B cell (primary cell): ENCODE data around the gene STAT2. TPM values are rescaled to one million over a fixed set of nuclear protein-coding genes. Genes with fewer than 3 reads are reported as not detected.

Experiments used
- ATAC-seq: fragments of 200-7000 bp; cut with Tn5 transposase; one replicate; pipeline ENCODE4 v1.10.0; 2021; ENCODE audit warnings: low read depth, mild to moderate bottlenecking, moderate number of reproducible peaks, moderate library complexity
- CTCF ChIA-PET: fragments of 350-600 bp; sonication (Branson Sonifier 250); formaldehyde crosslinking; loops from one replicate; lab custom pipeline; 2021; ENCODE audit warnings: antibody characterized with exemption, inconsistent platforms; lab: Charles Lee
- POLR2A ChIA-PET: fragments of 350-600 bp; sonication (Branson Sonifier 250); formaldehyde crosslinking; loops from one replicate; lab custom pipeline; 2021; ENCODE audit warnings: antibody characterized with exemption; lab: Charles Lee
- DNase-seq: peaks from one replicate; pipeline ENCODE4 v3.0.0; 2013
- H2AFZ ChIP-seq: 2 replicates; pipeline ENCODE4 v1.6.1; 2012; ENCODE audit warnings: mild to moderate bottlenecking, low read depth, low read length; ENCODE audit not compliant: insufficient read depth, poor library complexity, severe bottlenecking
- H3K27ac ChIP-seq, 2 donors: 1 replicate in 1 of 2; 2 replicates in 1 of 2; pipeline ENCODE4 v1.5.1; 2012 to 2013; ENCODE audit warnings: low read length in 2 of 2, mild to moderate bottlenecking in 2 of 2, moderate library complexity in 1 of 2
- H3K27me3 ChIP-seq, 4 experiments: fragments of 200-600 bp in 1 of 4; sonication (generic) in 1 of 4; replicated peaks in 1 of 4; 1 replicate in 2 of 4; 2 replicates in 2 of 4; pipeline versions ENCODE4 v1.6.1 to v1.7.0; 2013 to 2016; ENCODE audit warnings: low read length in 3 of 4, mild to moderate bottlenecking in 2 of 4, mixed read lengths in 1 of 4, moderate library complexity in 1 of 4; ENCODE audit not compliant: insufficient read depth in 4 of 4, control insufficient read depth in 3 of 4; ENCODE audit errors: control extremely low read depth in 1 of 4
- H3K36me3 ChIP-seq, 2 experiments: replicated peaks in 1 of 2; 1 replicate in 1 of 2; 2 replicates in 1 of 2; pipeline versions ENCODE4 v1.6.1 to v1.7.1; 2013; ENCODE audit warnings: low read length in 1 of 2; ENCODE audit not compliant: insufficient read depth in 2 of 2, control insufficient read depth in 1 of 2; ENCODE audit errors: control extremely low read depth in 1 of 2, extremely low read depth in 1 of 2
- H3K4me1 ChIP-seq, 2 donors: fragments of 200-600 bp in 1 of 2; sonication (generic) in 1 of 2; 1 replicate in 1 of 2; 2 replicates in 1 of 2; pipeline versions ENCODE4 v1.5.1 to v1.6.1; 2013 to 2017; ENCODE audit warnings: low read length in 2 of 2; ENCODE audit not compliant: control insufficient read depth in 2 of 2, insufficient read depth in 2 of 2
- H3K4me2 ChIP-seq: replicated peaks from 2 replicates; pipeline ENCODE3; 2012; ENCODE audit warnings: mild to moderate bottlenecking, low read depth, low read length; ENCODE audit not compliant: poor library complexity, severe bottlenecking
- H3K4me3 ChIP-seq, 5 experiments: fragments of 200-600 bp in 1 of 5; sonication (generic) in 1 of 5; 1 replicate in 3 of 5; 2 replicates in 2 of 5; pipeline versions ENCODE4 v1.5.1 to v1.7.0; 2011 to 2016; ENCODE audit warnings: low read length in 4 of 5, mild to moderate bottlenecking in 4 of 5, low read depth in 2 of 5, control low read depth in 1 of 5, moderate library complexity in 1 of 5; ENCODE audit not compliant: insufficient read depth in 1 of 5; ENCODE audit errors: control extremely low read depth in 1 of 5, extremely low read depth in 1 of 5
- H3K79me2 ChIP-seq: fragments of 200-600 bp; sonication (generic); one replicate; pipeline ENCODE4 v1.6.0; 2016; ENCODE audit warnings: low read length; ENCODE audit not compliant: control insufficient read depth, insufficient read depth
- H3K9ac ChIP-seq: fragments of 200-600 bp; sonication (generic); 2 replicates; pipeline ENCODE4 v1.6.1; 2017; ENCODE audit warnings: mild to moderate bottlenecking, low read length, moderate library complexity
- H3K9me3 ChIP-seq, 3 donors: one replicate each; pipeline versions ENCODE4 v1.6.1 to v1.7.1; 2013; ENCODE audit warnings: low read length in 2 of 3; ENCODE audit not compliant: control insufficient read depth in 2 of 3, insufficient read depth in 1 of 3; ENCODE audit errors: control extremely low read depth in 1 of 3
- H4K20me1 ChIP-seq: 2 replicates; pipeline ENCODE4 v1.6.0; 2012; ENCODE audit warnings: mild to moderate bottlenecking, low read length; ENCODE audit not compliant: insufficient read depth, control insufficient read depth, poor library complexity, severe bottlenecking
- H3K27ac Mint-ChIP-seq: one replicate; pipeline ENCODE4 v1.8.0; 2021; ENCODE audit warnings: mixed read lengths
- H3K27me3 Mint-ChIP-seq: one replicate; pipeline ENCODE4 v1.8.0; 2021; ENCODE audit warnings: mixed read lengths
- H3K4me1 Mint-ChIP-seq: one replicate; pipeline ENCODE4 v1.8.0; 2021; ENCODE audit warnings: mixed read lengths
- H3K4me3 Mint-ChIP-seq: one replicate; pipeline ENCODE4 v1.8.0; 2021; ENCODE audit warnings: mixed read lengths
- H3K9me3 Mint-ChIP-seq: one replicate; pipeline ENCODE4 v1.8.0; 2022; ENCODE audit warnings: mixed read lengths; ENCODE audit not compliant: insufficient read depth
- EZH2 ChIP-seq: IDR thresholded peaks from 2 replicates; pipeline ENCODE4 v1.6.1; 2012; ENCODE audit warnings: borderline replicate concordance, low read depth, mild to moderate bottlenecking, moderate library complexity, low read length; ENCODE audit not compliant: insufficient read depth, poor library complexity, severe bottlenecking
- WGBS: methylation state at CpG from one replicate; pipeline ENCODE4 v1.1.5; 2013; ENCODE audit warnings: missing lambda C conversion rate; ENCODE audit not compliant: insufficient coverage; 5-methylcytosine and 5-hydroxymethylcytosine counted together
- intact Hi-C: fragments of 100-400 bp; cut with micrococcal nuclease; formaldehyde crosslinking; loops from one replicate; pipeline ENCODE4 v1.10.0; 2022
- polyA plus RNA-seq: library from polyadenylated mRNA; depleted of rRNA; stranded (reverse); fragments of >200 nt; gene quantifications from 2 replicates; pipeline ENCODE4 v1.2.3, GENCODE V29; 2012
- total RNA-seq, 2 donors: library from RNA; stranded (reverse); fragments of 120-200 nt in 1 of 2; gene quantifications; 1 replicate in 1 of 2; 2 replicates in 1 of 2; pipeline versions ENCODE4 v1.2.3 to v1.2.4, GENCODE V29; 2013 to 2022
- TF ChIP-seq, protein P1 (sequence below): fragments of 200-600 bp; IDR thresholded peaks from one replicate; pipeline ENCODE4 v1.8.0; 2022; ENCODE audit warnings: antibody characterized with exemption, mild to moderate bottlenecking

The STAT2 gene
- total and polyA plus RNA-seq, 2 donors (not counting 1 experiment from before 2014, with no cell fraction given), result 261 to 298 TPM

DNA sequence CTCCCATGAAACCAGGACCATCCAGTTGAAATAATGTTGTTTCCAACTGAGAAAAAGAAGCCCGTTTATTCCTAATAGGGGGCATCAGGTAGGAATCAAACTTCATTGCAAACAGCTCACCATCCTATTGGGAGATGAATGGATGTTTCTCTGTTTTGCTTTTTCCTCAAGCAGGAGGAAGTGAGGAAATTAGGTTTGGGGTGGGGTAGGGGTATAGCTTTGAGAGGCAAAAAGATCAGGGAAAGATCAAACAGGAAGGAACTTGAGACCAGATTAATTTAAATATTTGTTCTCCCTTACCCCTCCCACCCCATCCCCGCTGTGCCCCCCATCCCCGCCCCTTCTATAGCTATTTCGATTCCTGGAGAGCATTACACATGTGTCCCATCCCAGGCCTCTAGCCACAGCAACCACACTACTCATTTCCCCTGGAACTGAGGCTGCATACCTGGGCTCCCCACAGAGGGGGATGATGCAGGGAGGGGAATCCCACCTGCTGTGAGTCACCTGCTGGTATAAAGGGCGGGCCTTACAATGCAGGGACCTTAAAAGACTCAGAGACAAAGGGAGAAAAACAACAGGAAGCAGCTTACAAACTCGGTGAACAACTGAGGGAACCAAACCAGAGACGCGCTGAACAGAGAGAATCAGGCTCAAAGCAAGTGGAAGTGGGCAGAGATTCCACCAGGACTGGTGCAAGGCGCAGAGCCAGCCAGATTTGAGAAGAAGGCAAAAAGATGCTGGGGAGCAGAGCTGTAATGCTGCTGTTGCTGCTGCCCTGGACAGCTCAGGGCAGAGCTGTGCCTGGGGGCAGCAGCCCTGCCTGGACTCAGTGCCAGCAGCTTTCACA lies 21.4 kb downstream of the STAT2 start, which contains the start of gene IL23A:
Gene IL23A, plus strand, starts transcription at position 577 of the 850 bp plus-strand sequence. Its CDS starts 161 bp downstream, at position 738.
- Histone ChIP-seq H3K79me2 (peaks cover 11% of the 10 kb centered on the region), H3K9me3 (no peaks in the 10 kb centered on the region), H3K9ac (peak within 1 kb of the TSS; percentile 68), H3K4me3 (peak within 1 kb of the TSS; percentile 26 to 59 (median 48)), H4K20me1 (no peaks in the 10 kb centered on the region), H3K4me1 (peaks cover 35 to 44% of the 10 kb centered on the region in 2 donors), H3K27ac (peak within 1 kb of the TSS; percentile 86 to 88), H3K27me3 (no peaks in the 10 kb centered on the region), H2AFZ (peak within 1 kb of the TSS; percentile 52), H3K36me3 (peaks cover 0 to 22% of the 10 kb centered on the region in 2 experiments), H3K4me2 (peak within 1 kb of the TSS; percentile 81)
- DNase-seq (peak; percentile 87), ATAC-seq (peak; percentile 55)
- WGBS, result 28% methylated on average over 5 of the region's 9 CpGs
- intact Hi-C loops, result loop anchor here (1.0 to 2.0 kb wide), 3 partner anchors 22 to 126 kb away; partner anchors contain the start of gene STAT2
- Mint-ChIP-seq H3K9me3 (no peaks in the 10 kb centered on the region), H3K4me3 (peak within 1 kb of the TSS; percentile 95), H3K27me3 (no peaks in the 10 kb centered on the region), H3K4me1 (peaks cover 48% of the 10 kb centered on the region), H3K27ac (peak within 1 kb of the TSS; percentile 99)
- ChIA-PET CTCF (interaction anchor here (0.5 to 7.6 kb wide), 9 partner anchors 19 to 126 kb away, joined by 3 to 45 read pairs (median 6); partner anchors contain the start of genes CNPY2, STAT2 and TIMELESS), POLR2A (interaction anchor here (0.6 to 2.5 kb wide), 13 partner anchors 16 to 309 kb away, joined by 3 to 22 read pairs (median 5); partner anchors contain the start of genes CNPY2, CS, MYL6B and RNF41)
- TF ChIP-seq EZH2, result no peak
- TF ChIP-seq, protein P1, sequence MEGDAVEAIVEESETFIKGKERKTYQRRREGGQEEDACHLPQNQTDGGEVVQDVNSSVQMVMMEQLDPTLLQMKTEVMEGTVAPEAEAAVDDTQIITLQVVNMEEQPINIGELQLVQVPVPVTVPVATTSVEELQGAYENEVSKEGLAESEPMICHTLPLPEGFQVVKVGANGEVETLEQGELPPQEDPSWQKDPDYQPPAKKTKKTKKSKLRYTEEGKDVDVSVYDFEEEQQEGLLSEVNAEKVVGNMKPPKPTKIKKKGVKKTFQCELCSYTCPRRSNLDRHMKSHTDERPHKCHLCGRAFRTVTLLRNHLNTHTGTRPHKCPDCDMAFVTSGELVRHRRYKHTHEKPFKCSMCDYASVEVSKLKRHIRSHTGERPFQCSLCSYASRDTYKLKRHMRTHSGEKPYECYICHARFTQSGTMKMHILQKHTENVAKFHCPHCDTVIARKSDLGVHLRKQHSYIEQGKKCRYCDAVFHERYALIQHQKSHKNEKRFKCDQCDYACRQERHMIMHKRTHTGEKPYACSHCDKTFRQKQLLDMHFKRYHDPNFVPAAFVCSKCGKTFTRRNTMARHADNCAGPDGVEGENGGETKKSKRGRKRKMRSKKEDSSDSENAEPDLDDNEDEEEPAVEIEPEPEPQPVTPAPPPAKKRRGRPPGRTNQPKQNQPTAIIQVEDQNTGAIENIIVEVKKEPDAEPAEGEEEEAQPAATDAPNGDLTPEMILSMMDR, result no peak
